ENCODE results near the gene CYP2F1. TPM values are rescaled to one million over a fixed set of nuclear protein-coding genes. Genes with fewer than 3 reads are reported as not detected.
"Not testable (repeated sequence)": the region's sequence is repeated elsewhere in the genome, so short reads cannot be mapped to it uniquely, and the experiment has no call there.

CYP2F1 gene
- total and polyA plus RNA-seq, 4 donors: not detected

DNA sequence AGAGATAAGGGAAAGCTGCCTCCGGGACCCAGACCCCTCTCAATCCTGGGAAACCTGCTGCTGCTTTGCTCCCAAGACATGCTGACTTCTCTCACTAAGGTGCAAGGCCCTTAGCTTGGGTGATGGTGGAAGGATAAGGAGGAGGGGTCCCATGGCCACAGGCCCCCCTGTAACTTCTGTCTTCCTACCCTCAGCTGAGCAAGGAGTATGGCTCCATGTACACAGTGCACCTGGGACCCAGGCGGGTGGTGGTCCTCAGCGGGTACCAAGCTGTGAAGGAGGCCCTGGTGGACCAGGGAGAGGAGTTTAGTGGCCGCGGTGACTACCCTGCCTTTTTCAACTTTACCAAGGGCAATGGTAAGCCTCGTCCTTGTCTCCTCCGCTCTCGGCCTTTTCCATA, 2.0 kb downstream of the CYP2F1 start:
- no peak for DNase-seq (ENCODE audit: low spot score)
- Histone ChIP-seq H3K4me3 (ENCODE audit: low read depth in 1 of 3, low read length in 3 of 3) (no peak overlapping the region), H3K9ac (ENCODE audit: low read depth in 1 of 2, low read length in 2 of 2) (no peak overlapping the region), H3K27me3 (ENCODE audit: control insufficient read depth in 4 of 4, insufficient read depth in 4 of 4, low read length in 3 of 4) (peaks cover 0 to 2% (median 0%) of the 10 kb centered on the region in 4 donors), H3K36me3 (ENCODE audit: control insufficient read depth in 4 of 4, insufficient read depth in 3 of 4, low read depth in 1 of 4, low read length in 3 of 4) (no peaks in the 10 kb centered on the region), H3K4me1 (ENCODE audit: control insufficient read depth in 4 of 4, insufficient read depth in 4 of 4, low read length in 3 of 4) (no peaks in the 10 kb centered on the region), H3K9me3 (ENCODE audit: control insufficient read depth in 4 of 4, low read length in 3 of 4) (no peaks in the 10 kb centered on the region), H3K27ac (ENCODE audit: low read depth in 1 of 2, low read length in 2 of 2) (no peak overlapping the region)
- WGBS: 90% methylated on average over 8 of the region's 8 CpGs
- TF ChIP-seq JUND (IDR thresholded peaks at IDR 0.05) (no peak), NR2F2 (IDR thresholded peaks at IDR 0.05) (no peak), EGR1 (IDR thresholded peaks at IDR 0.05; ENCODE audit: low read depth in 2 of 2) (no peak), TAF1 (conservative IDR thresholded peaks at IDR 0.05) (no peak), FOXA1 (IDR thresholded peaks at IDR 0.05) (no peak), HNF4G (IDR thresholded peaks at IDR 0.05) (no peak), GABPA (IDR thresholded peaks at IDR 0.05 in 1 of 2, conservative IDR thresholded peaks at IDR 0.05 in 1 of 2) (no peak), RXRA (IDR thresholded peaks at IDR 0.05) (no peak), FOXA2 (IDR thresholded peaks at IDR 0.05) (no peak), RAD21 (IDR thresholded peaks at IDR 0.05) (no peak), SP1 (IDR thresholded peaks at IDR 0.05) (no peak)
- TF ChIP-seq, protein P1, sequence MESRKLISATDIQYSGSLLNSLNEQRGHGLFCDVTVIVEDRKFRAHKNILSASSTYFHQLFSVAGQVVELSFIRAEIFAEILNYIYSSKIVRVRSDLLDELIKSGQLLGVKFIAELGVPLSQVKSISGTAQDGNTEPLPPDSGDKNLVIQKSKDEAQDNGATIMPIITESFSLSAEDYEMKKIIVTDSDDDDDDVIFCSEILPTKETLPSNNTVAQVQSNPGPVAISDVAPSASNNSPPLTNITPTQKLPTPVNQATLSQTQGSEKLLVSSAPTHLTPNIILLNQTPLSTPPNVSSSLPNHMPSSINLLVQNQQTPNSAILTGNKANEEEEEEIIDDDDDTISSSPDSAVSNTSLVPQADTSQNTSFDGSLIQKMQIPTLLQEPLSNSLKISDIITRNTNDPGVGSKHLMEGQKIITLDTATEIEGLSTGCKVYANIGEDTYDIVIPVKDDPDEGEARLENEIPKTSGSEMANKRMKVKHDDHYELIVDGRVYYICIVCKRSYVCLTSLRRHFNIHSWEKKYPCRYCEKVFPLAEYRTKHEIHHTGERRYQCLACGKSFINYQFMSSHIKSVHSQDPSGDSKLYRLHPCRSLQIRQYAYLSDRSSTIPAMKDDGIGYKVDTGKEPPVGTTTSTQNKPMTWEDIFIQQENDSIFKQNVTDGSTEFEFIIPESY (IDR thresholded peaks at IDR 0.05): no peak
- TF ChIP-seq, protein P2, sequence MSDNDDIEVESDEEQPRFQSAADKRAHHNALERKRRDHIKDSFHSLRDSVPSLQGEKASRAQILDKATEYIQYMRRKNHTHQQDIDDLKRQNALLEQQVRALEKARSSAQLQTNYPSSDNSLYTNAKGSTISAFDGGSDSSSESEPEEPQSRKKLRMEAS (IDR thresholded peaks at IDR 0.05): no peak

DNA sequence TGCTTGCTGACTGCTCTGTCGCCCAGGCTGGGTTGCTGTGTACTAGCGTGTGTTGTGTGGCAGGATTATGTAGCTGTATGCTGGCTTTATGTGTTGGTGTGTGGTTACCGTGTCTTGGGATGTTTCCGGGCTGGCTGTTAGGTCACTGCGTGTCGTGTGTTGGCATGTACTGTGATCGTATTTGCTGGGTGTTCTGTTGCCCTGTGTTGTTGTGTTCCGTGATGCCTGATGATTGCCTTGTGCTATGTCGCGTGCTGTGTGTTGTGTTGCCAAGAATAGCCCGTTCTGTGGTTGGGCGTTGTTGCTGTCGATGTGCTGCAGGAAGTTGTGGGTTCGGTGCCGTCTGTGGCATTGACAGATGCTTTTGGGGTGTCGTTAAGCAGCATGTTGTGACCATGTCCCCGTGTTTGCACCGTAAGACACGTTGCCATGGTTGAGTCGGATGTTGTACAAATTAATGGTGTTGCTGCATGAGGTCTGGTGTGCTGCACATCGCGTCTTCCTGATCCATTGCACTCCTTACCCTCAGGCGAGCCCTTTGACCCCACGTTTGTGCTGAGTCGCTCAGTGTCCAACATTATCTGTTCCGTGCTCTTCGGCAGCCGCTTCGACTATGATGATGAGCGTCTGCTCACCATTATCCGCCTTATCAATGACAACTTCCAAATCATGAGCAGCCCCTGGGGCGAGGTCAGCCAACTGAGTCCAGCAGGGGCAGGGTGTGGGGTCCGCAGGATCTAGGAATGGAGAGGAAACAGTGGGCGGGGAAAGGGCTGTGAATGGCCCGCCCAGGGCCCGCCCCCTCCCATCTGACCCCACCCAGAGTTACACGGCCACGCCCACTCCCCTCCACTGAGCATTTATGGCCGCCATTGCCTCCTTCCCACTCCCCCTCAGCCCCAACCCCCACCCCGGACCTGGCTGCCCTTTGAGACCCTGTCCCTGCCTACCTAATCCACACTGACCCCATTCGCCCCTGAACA, 7.0 kb downstream of the CYP2F1 start:
- not testable (repeated sequence) for H3K9ac ChIP-seq (ENCODE audit: low read depth in 1 of 2, low read length in 2 of 2); H3K4me1 ChIP-seq (ENCODE audit: control insufficient read depth in 4 of 4, insufficient read depth in 4 of 4, low read length in 3 of 4); H3K4me3 ChIP-seq (ENCODE audit: low read depth in 1 of 3, low read length in 3 of 3); DNase-seq (ENCODE audit: low spot score); H3K9me3 ChIP-seq (ENCODE audit: control insufficient read depth in 4 of 4, low read length in 3 of 4); H3K27ac ChIP-seq (ENCODE audit: low read depth in 1 of 2, low read length in 2 of 2); H3K27me3 ChIP-seq (ENCODE audit: control insufficient read depth in 4 of 4, insufficient read depth in 4 of 4, low read length in 3 of 4); H3K36me3 ChIP-seq (ENCODE audit: control insufficient read depth in 4 of 4, insufficient read depth in 3 of 4, low read depth in 1 of 4, low read length in 3 of 4)
- 81% methylated on average over 38 of the region's 41 CpGs for WGBS

DNA sequence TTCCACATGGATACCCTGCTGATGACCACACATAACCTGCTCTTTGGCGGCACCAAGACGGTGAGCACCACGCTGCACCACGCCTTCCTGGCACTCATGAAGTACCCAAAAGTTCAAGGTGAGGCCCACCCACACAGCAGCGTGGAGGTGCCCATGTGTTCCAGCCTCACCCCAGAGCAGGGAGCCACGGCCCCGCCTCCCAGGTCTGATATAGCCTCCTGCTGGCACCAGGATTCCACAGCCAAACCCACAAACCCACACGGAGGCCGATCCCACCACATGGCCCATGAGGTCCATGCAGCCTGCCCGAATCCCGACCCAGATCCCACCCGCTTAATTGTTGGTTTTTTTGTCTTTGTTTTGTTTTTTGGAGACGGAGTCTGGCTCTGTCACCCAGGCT, 8.6 kb downstream of the CYP2F1 start:
- 94% methylated on average over 13 of the region's 13 CpGs for WGBS
- not testable (repeated sequence) for DNase-seq (ENCODE audit: low spot score); H3K27ac ChIP-seq (ENCODE audit: low read depth in 1 of 2, low read length in 2 of 2)

More for the DNA sequence above, 8.6 kb downstream of the CYP2F1 start:
- H3K36me3 ChIP-seq (ENCODE audit: control insufficient read depth in 4 of 4, insufficient read depth in 3 of 4, low read depth in 1 of 4, low read length in 3 of 4); H3K9me3 ChIP-seq (ENCODE audit: control insufficient read depth in 4 of 4, low read length in 3 of 4); H3K4me3 ChIP-seq (ENCODE audit: low read depth in 1 of 3, low read length in 3 of 3); H3K27me3 ChIP-seq (ENCODE audit: control insufficient read depth in 4 of 4, insufficient read depth in 4 of 4, low read length in 3 of 4); H3K9ac ChIP-seq (ENCODE audit: low read depth in 1 of 2, low read length in 2 of 2): not testable (repeated sequence)
- H3K4me1 ChIP-seq (ENCODE audit: control insufficient read depth in 4 of 4, insufficient read depth in 4 of 4, low read length in 3 of 4): peaks cover 0 to 11% (median 6%) of the 10 kb centered on the region in 4 donors

All from liver (tissue), 9 donors.